RCC 7860 (cell line): ENCODE data around the gene MAGI2.

Experiments used
- DNase-seq: peaks from one replicate; pipeline ENCODE4 v3.0.0-alpha.2; 2015; ENCODE audit warnings: low spot score
- FAIRE-seq: peaks from 2 replicates; lab custom pipeline; 2012; peaks lifted over from hg19 to GRCh38; lab: Jason Lieb, UNC

MAGI2 gene

DNA sequence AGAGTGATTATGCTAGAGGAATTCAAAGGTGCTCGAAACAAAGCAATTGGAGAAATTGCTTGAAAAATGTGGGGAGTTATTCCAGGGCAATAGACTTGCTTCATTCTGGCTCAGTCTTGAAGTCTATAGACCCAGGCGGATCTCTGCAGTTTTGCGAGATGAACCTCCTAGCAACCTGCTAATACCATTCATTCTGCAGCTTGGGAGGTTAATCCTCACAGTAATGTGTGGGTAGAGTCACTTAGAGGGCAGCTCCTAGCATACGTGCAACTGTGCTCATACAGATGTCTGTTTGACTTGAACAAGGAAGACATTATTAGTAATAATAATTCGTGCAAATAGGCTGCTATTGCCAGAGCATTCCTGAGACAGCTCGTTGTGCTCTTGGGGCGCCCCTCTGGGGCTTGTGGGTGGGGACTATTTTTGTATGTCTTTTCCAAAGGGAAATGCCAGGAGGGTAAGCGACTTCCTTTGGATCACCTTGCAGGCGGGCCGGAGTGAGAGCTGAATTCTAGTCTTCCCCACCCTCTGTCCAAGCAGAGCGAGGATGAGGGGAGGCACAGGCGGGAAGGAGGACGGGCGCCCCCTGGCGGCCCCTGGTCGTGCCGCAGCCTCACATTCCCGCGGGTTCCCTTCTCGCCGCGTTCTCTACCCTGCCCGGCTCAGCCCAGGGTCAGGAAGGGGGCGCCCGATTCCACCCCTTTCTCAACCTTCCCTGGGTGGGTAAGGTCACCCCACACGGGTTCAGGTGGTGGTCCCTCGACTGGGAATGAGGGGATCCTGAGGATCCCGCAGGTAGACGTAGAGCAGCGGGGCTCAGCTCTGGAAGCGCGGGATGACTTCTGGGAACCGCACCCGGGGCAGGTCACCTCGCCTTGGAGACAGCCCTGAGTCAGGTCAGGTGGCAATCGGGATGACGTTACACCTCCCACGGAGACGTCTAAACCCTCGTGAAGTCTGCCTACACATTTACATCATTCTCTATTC, 1413.4 kb downstream of the MAGI2 start:
- FAIRE-seq (no peak), DNase-seq (no peak)

DNA sequence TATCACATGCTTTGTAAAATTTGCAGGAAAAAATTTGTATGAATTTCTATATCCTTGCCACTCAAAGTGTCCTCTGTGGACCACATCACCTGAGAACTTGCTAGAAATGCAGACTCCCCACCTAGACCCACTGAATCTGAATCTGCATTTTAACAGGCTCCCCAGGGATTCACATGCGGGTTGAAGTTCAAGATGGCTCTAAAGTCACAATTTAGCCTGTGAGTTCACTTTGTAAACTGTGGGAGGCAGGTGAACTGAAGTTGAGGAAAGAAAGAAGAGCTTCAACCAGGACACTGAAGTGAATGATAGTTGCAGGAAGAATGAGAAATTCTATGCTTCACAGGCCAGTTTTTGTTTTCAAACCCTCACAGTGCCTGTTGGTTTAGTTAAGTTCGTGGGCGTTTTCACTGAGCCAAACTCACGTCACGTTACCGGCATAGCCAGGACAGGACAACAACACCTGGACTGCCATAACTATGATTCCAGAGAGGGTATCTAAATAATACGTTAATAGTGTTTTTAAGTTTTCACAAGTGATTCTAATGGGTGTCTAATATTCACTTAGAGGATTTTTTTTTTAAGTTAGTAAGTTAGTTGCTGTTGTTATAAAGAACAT, 1414.9 kb downstream of the MAGI2 start:
- DNase-seq (no peak), FAIRE-seq (no peak)

DNA sequence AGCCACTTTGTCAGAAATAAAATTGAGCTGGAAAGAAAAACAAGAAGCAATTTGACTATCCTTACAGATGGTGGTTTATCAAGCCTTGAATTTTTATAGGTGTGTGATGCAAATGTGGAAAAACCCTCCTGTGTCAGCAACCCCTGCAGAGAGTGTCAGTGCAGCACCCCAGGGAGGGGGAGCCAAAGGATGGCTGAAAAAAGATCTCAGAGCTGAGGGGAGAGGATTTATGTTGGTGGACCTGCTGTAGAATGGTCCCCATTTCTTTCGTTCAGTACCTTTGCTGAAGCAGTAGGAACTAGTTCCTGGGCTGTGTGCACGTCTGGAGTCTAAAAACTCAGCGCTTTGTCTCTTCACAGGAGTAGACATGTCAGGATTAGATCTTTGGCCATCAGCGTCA, 1415.9 kb downstream of the MAGI2 start:
- FAIRE-seq (no peak), DNase-seq (no peak)

DNA sequence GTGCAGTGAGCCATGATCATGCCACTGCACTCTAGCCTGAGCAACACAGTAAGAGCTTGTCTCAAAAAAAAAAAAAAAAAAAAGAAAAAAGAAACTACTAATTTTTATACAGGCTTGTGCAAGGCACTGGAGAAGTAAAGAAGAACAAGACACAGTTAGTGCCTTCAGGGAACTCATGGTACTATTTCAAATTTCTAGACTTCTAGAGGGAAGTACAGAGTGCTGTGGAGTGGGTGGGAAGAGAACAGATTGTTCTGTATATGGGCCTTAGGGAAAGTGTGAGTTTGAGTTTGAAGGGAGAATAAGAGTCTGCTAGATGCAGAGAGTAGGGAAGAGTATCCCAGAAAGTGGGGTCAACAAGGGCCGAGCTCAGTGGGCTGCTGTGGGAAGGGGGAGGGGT, 1420.1 kb downstream of the MAGI2 start:
- no peak for FAIRE-seq
- no peak for DNase-seq

DNA sequence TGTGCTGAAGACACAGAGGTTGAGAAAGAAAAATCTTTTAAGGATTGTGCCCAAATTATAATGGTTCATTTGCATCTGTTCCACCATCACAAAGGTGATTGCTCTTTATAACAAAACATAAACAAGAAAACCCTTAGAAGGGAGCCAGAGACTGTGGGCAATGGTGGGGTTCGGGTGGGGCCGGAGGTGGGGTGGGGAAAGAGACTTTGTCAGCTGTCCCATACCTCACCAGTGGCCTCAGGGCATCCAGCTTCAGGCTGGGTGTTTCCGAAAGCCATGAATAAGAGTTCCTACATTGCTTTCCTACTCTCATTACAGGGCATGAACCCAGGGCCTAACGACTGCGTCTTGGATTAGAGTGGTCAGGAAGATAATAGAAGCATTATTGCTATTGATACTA, 1427.0 kb downstream of the MAGI2 start:
- no peak for DNase-seq
- FAIRE-seq, result no peak

DNA sequence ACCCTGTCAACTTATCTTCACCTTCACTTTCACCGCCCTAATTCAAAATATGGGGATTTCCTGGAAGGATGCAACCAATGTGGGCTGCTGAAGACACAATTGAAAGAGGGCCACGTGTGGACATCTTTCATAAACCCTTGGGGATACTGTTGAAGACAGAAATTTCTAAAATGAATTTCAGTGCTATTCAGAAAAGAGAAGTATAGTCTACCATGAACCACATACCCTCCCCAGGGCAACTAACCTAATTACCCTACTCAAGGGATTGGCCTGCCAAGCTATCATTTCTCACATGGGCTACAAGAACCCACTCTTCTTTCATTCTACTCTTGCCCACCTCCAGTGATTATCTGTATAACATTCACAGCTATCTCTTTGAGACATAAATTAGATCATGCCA, 1428.9 kb downstream of the MAGI2 start:
- no peak for FAIRE-seq
- no peak for DNase-seq

DNA sequence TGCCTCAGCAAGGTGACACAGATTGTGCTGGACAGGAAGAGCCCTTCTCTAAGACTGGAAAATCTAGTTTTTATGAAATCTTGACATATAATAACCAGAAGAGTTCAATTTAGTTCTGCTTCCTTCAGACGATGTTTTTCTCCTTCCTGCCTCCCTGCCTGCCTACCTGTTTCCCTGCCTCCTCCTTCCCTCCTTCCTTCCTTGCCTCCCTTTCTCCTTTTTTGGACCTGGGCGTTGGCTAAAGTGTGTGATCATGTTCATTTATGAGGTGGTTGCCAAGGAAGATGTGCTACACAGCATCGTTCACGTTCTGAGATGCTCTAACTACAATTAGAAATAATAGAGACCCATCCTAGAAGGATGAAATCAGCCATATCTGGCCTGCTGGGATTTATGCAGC, 1430.3 kb downstream of the MAGI2 start:
- FAIRE-seq, result no peak
- DNase-seq, result no peak

DNA sequence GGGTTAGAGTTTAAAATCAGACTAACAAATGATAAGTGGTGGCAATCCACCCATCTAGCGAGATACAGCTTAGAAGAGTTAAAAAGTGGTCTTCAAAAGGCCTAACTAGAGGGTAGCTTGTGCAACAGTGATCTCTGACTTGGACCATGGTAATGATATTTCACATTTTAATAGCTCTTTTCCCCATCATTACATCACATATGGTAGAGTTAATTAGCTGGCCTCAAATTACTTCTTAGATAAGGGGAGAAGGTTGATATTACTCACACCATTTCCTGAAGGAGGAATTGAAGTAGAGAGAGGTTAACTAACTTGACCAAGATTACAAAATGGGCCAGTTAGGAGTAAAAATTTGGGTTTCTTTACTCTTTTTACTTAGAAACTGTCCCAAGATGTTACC, 1431.3 kb downstream of the MAGI2 start:
- no peak for DNase-seq
- no peak for FAIRE-seq

DNA sequence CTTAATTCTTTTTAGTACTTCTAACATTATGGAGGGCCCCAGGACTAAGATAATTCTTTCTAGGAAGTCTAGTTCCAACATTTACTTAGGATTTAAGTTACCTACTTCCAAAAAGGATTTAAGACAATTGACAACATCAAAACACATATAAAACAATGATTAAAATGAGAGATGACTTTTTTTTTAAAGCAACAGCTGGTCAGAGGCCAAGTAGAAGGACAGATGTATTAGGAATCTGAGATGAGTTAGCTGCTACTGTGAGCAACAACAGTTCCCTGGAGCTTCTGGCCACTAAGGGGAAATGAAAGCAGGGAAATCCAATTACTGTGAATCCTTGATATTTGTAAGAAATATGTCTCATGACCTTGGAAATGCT, 1432.6 kb downstream of the MAGI2 start:
- FAIRE-seq, result no peak
- DNase-seq, result no peak

DNA sequence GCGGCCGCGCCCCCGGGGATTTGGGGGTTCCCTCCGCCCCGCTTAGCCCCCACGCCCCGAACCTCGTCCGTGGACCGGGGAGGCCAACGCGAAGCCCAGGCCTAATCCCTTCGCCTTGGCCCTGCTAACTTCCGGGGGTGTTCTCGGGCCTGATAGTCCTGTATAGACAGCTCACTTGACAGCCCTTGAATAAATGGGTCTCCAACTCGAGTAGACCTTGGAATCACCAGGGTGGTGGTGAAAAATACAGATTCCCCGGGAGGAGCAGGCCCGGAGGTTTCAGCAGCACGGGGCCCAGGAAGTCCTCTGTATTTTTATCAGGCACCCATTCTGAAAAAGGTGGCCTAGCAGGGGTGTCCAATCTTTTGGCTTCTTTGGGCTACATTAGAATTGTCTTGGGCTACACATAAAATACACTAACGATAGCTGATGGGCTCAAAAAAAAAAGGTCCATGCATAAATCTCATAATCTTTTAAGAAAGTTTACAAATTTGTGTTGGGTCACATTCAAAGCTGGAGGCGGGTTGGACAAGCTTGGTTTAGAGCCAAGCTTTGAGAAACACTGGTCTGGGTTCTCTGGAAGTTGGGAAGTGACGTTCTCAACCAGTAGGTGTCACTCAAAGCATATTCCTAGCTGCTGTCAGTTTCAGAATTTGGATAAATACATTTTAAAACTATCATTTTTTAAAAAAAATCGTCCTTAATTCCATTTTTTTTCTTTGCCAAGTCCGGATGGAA, 1433.2 kb downstream of the MAGI2 start:
- peak; percentile 83 for FAIRE-seq
- DNase-seq, result peak; percentile 31

DNA sequence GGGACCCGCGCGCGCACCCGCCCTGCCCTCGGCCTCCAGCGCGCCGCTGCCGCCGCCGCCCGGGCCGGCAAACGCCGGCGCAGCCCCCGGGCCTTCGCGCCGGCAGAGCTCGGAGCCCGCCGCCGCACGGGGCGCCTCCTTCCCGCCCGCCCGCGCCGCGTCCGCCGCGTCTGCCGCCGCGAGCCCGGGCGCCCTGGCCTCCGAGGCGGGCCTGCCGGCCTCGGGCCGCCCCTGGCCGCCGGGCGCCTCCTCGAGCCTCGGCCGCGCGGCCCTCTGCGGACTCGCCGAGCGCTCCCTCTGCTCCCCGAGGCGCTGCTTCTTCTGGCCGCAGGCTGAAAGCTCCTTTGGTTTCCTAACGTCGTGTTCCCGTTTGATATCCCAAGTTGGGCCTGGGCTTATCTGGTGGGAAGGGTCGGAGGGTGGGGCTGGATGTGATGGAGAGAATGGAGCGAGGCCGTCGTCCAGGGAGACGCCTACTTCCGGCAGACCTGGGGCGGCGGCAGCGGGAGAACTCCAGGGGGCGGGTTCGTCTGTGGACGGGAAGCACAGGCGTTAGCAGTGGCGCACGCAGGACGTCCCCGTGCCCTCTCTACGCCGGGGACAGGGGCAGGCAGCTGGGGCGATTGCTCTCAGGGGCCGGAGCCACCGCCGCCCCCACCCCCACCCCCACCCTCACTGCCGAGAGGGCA, 1433.9 kb downstream of the MAGI2 start:
- FAIRE-seq (no peak), DNase-seq (no peak)

DNA sequence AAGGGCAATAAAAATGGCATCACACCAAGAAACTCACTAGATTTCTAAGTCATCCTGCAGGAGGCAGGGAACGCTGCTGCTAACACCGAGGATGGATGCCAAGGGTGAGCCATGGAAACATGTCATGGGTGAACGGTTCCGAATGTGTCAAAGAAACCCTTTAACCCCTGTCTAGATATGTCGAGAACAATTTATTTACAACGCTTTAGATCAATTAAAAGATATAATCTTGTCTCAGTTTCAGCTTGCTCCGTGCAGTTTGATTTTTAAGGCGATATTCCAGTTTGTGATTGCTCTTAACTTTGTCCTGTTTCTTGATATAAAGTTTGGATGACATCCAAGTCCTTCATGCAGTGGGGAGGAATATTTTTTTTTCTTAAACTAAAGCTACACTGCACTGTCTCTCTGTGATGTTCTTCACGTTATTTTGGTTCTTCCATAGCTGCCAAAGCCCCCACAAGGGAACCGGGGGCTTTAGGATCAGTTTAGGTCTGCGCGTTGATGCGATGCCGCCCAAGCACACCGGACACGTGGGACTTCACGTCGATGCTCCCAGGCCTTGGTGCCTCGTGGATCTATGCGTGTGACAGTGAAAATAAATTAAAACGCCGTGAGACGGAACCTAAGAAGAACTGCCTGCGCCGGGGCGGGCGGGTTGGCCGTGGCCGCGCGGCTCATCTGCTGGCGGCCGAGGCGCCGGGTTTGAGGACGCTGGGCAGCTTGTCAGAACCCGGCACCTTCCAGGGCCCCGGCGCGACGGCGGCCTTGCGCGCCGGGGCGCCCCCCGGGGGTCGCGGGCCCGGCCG, 1434.6 kb downstream of the MAGI2 start:
- FAIRE-seq (no peak), DNase-seq (peak; percentile 20)

DNA sequence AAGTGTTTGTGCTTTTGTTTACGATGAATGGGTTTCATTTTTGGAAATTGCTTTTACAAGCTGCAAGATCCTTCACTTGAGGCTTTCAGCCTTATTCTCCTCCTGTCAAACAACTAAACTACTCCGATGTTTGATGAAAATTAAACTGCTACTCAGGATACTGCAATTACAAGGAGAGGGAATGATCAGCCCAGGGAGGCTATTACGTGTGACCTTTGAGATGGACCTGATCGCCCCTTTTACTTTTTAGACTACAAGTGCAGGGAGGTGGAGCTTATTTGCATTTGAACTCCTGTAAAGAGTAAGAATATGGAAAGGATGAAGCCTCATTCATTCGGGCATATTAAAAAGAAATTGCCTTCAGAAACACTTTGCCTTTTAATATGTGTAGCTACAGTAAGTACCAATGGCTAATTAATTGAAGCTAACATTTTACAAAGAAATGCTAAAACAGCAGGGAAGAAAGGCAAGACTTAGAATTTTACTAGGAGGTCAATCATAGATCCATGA, 1435.8 kb downstream of the MAGI2 start:
- DNase-seq, result no peak
- FAIRE-seq, result no peak

DNA sequence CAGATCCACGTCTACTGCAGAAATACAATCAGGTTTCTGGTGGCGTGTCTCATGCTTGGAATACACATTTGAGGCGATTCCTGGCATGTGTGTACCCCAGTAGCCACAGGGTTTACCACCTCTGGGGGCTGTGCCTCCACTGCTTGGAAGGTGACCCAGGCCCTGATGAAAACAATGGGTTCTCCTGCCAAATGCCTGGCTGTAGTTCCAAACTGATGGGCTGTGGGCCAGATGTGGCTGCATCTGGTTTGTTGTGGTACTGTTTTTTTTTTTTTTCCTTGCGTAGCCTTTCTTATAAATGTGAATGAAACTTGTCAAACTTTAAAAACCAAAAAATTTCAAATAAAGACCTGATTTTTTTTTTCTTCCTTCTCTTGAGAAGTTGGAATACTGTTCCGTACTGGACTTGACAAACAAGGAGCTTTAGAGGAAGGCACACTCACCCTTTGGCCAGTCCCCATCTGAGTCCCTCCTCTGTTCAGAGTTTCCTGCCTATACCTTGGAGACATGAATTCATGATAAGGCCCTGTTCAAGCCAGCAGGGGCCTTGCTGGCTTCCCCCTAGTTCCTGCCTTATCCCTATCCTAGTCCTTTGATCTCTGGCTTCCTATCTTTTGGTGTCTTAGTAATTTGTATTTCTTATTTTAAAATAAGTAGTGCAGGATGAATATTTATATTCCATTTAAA, 1437.8 kb downstream of the MAGI2 start:
- FAIRE-seq (no peak), DNase-seq (no peak)

DNA sequence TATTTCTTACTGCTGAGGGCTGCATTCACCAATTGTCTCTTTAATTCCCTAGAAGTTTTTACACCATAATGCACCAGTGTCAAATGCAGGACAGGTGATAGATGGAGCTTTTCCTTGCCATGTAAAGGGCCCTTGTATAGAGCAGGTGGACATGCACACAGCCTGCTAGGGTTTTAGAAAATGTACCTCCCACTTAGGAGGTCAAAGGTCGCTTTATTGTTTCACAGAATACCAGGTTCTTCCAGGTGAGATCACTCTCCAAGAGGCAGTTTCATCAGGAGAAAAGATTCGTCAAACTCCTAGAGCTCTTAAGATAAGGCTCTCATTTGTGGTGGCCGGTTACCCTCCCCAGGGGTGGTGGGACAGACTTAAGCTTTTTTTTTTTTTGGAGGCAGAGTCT, 1439.1 kb downstream of the MAGI2 start:
- DNase-seq, result no peak
- FAIRE-seq, result no peak

DNA sequence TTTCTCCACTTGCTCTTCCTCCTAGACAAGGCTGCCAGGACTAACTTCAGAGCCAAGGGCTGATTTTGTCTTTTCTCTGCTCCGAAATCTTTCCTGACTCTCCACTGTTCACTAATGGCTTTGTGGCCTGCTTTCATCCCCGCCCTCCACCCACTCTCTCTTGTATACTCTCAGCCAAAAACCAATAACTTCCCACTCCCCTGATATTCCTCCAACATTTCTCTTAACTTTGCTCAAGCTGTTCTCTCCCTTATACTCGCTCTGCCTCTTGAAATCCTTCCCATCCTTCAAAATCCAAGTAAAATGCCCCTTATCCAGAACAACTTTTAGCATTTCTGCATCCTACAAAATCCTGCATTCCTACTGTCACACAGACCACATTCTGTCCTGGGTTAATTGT, 1440.1 kb downstream of the MAGI2 start:
- no peak for DNase-seq
- FAIRE-seq, result no peak

DNA sequence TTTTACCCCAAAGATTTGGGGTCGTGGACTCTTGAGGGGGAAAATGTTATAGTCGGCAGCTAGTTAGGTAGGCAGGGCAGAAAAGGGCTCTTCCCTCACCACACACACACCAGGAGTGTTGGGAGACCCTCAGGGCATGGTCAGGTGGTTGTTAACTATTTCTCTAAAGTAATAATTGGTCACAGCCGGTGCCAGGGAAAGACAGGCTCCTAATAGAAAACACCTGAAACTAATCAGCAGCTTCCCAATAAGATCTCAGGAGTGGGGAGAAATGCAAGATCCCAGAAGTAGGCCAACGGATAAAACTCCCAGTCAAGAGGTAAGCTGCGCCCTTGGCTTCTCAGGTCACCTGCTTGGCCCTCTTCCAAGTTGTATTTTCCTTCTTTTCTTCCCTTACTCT, 1441.8 kb downstream of the MAGI2 start:
- FAIRE-seq, result no peak
- DNase-seq, result no peak

DNA sequence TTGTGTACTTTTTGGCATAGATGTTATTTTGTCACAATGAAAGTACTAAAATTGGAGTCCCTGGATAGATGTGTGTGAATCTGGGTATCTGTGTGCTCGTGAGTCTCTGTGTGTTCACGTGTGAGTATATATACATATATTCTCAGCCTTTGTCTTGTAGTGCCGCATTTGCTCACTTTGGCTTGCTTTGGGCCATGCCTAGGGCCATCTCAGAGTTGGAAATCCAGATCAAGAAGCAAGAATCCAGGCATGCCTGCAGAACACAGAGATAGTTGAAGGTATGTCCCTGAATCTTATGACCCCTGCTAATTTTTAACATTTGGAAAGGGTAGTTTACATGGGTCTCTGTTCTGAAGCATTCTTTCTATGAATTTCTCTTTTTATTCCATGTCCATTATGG, 1446.2 kb downstream of the MAGI2 start:
- no peak for FAIRE-seq
- DNase-seq, result no peak

DNA sequence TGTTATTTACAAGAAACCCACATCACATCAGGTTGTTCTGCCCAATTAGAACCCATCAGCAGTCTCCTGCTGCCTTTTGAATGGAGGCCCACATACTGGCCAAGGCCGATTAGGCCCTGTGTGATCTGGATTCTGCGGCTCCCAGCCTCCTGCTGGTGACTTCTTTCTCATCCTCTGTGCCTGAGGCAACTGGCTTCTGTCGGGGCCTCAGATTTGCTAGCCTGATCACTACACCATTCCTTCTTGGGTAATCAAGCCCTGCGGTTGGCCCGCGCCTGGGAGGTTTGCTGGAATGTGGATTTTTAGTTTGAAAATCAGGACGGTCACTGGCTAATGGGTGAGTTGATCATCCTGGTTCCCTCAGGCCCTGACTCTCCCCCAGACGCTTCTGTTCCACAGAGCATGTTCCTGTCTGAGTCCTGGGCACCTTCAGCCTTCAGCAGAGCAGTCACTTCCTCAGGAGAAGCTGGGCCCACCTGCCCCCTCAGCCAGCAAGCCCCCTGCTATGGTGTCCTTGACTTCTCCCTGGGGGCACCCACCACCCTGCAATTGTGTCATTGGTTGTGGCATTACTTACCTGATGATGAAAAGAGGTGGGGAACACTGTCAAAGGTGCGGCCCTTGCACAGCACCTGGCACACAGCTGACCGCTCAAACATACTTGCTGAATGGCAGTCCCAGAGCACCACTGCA, 1447.3 kb downstream of the MAGI2 start:
- no peak for DNase-seq
- FAIRE-seq, result no peak
